Measurements from ENCODE around the gene COL4A1.

The COL4A1 gene

GRCh38 chr13:110154410-110154933 lies 152.5 kb downstream of the COL4A1 start:
- H3K36me3 ChIP-seq (ENCODE audit: control insufficient read depth, insufficient read depth, low read length), result peaks cover 33% of the 10 kb centered on the region
- H3K9ac ChIP-seq (ENCODE audit: low read depth, low read length), result no peak overlapping the region
- H3K27me3 ChIP-seq (ENCODE audit: control insufficient read depth, insufficient read depth, low read length), result no peaks in the 10 kb centered on the region
- H3K4me3 ChIP-seq (ENCODE audit: low read depth, low read length), result no peak overlapping the region
- no peak overlapping the region for H3K27ac ChIP-seq (ENCODE audit: low read depth, low read length)
- H3K9me3 ChIP-seq (ENCODE audit: control insufficient read depth, insufficient read depth, low read length), result no peaks in the 10 kb centered on the region
- no peaks in the 10 kb centered on the region for H3K4me1 ChIP-seq (ENCODE audit: control insufficient read depth, insufficient read depth, low read length)

DNA sequence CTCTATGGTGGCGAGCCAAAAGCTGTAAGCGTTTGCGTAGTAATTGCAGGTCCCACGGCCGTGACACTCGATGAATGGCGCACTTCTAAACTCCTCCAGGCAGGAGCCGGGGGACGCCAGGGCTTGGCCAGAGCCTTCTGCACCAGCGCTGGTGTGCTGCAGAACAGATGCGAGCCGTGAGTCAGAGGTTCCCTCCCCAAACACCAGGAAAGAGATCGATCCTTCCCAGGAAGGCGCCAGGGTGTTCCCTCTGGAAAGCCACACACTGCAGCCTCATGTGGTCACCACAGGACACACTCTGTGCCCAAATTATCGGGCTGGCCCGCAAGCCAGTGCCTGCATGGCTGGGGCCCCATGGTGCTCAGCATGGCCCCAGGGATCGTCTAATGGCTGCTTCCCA lies 154.6 kb downstream of the COL4A1 start:
- H3K4me1 ChIP-seq (ENCODE audit: control insufficient read depth, insufficient read depth, low read length), result no peaks in the 10 kb centered on the region
- peaks cover 32% of the 10 kb centered on the region for H3K36me3 ChIP-seq (ENCODE audit: control insufficient read depth, insufficient read depth, low read length)
- no peaks in the 10 kb centered on the region for H3K9me3 ChIP-seq (ENCODE audit: control insufficient read depth, insufficient read depth, low read length)
- no peaks in the 10 kb centered on the region for H3K27me3 ChIP-seq (ENCODE audit: control insufficient read depth, insufficient read depth, low read length)
- H3K4me3 ChIP-seq (ENCODE audit: low read depth, low read length), result no peak overlapping the region
- H3K27ac ChIP-seq (ENCODE audit: low read depth, low read length), result no peak overlapping the region
- H3K9ac ChIP-seq (ENCODE audit: low read depth, low read length), result no peak overlapping the region

DNA sequence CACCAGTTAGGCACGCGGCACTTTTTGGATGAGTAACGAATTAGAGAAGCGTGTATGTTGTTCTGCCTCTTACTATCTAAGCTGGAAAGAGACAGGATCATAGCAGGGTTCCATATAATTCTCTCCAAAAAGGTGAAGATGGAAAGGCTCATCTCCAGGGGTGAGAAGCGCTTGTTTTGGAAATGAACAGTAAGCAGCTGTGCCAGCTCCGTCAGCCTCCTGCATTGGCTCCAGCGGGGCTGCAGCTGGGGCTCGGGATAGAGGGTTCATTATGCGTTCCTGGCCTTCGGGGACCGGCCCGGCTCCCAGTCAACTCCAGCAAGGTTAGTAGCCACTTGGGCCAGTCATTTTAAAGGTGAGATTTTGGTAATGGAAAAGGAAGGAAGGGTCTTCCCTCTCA lies 155.5 kb downstream of the COL4A1 start:
- no peak overlapping the region for H3K4me3 ChIP-seq (ENCODE audit: low read depth, low read length)
- H3K36me3 ChIP-seq (ENCODE audit: control insufficient read depth, insufficient read depth, low read length), result peaks cover 26% of the 10 kb centered on the region
- H3K4me1 ChIP-seq (ENCODE audit: control insufficient read depth, insufficient read depth, low read length), result no peaks in the 10 kb centered on the region
- H3K9me3 ChIP-seq (ENCODE audit: control insufficient read depth, insufficient read depth, low read length), result no peaks in the 10 kb centered on the region
- no peaks in the 10 kb centered on the region for H3K27me3 ChIP-seq (ENCODE audit: control insufficient read depth, insufficient read depth, low read length)
- no peak overlapping the region for H3K9ac ChIP-seq (ENCODE audit: low read depth, low read length)
- no peak overlapping the region for H3K27ac ChIP-seq (ENCODE audit: low read depth, low read length)

DNA sequence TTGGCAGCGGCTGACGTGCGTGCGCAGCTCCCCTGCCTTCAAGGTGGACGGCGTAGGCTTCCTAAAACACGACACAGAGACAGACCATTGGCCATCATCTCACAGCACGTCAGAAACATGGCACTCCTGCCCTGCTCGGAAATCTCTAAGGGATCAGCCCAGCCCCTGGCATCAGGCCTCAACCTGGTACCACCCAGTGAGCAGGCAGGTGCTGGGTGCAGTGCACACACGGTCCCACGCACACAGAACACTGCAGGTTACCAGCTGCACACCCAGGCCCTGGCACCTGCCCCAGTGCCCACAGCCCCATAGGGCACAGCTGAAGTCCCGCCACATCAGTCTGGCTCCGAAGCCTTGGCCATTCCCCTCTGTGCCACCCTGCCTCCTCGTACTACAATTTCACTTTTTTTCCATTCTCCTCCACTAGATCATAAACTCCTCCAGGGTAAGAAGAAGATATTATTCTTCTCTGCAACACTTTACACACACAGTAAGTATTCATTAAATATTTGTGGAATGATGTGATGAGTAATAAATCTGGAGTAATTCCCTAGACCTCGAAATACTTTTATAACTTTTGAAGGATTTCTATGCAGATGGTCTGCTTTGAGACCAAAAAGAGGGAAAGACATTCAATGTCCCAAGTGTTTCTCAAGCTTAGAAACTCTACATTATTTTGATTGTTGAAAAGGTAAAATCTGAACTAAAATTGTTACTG lies 156.4 kb downstream of the COL4A1 start:
- Histone ChIP-seq H3K4me3 (ENCODE audit: low read depth, low read length) (no peak overlapping the region), H3K9ac (ENCODE audit: low read depth, low read length) (no peak overlapping the region), H3K27ac (ENCODE audit: low read depth, low read length) (no peak overlapping the region), H3K36me3 (ENCODE audit: control insufficient read depth, insufficient read depth, low read length) (peaks cover 24% of the 10 kb centered on the region), H3K9me3 (ENCODE audit: control insufficient read depth, insufficient read depth, low read length) (no peaks in the 10 kb centered on the region), H3K27me3 (ENCODE audit: control insufficient read depth, insufficient read depth, low read length) (no peaks in the 10 kb centered on the region), H3K4me1 (ENCODE audit: control insufficient read depth, insufficient read depth, low read length) (no peaks in the 10 kb centered on the region)

DNA sequence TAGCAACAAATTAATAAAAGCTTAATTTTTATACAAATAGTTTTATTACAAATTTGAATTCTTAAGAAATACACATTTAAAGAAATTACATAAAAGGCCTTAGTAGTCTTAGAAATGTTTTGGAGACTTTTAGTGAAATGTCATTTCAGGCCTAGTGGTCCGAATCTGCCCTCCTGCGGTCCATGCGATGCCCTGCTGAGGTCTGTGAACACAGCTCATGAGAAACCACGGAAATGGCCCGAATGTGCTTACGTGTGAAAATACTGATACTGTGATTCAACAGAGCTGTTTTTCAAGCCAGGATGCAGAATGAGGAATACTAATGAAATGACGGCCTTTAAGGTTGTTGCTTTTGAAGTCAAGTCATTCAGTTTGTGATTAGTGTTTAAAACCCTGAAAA lies 157.9 kb downstream of the COL4A1 start:
- Histone ChIP-seq H3K4me3 (ENCODE audit: low read depth, low read length) (no peak overlapping the region), H3K27me3 (ENCODE audit: control insufficient read depth, insufficient read depth, low read length) (no peaks in the 10 kb centered on the region), H3K9ac (ENCODE audit: low read depth, low read length) (no peak overlapping the region), H3K27ac (ENCODE audit: low read depth, low read length) (no peak overlapping the region), H3K9me3 (ENCODE audit: control insufficient read depth, insufficient read depth, low read length) (no peaks in the 10 kb centered on the region), H3K36me3 (ENCODE audit: control insufficient read depth, insufficient read depth, low read length) (peaks cover 24% of the 10 kb centered on the region), H3K4me1 (ENCODE audit: control insufficient read depth, insufficient read depth, low read length) (no peaks in the 10 kb centered on the region)

DNA sequence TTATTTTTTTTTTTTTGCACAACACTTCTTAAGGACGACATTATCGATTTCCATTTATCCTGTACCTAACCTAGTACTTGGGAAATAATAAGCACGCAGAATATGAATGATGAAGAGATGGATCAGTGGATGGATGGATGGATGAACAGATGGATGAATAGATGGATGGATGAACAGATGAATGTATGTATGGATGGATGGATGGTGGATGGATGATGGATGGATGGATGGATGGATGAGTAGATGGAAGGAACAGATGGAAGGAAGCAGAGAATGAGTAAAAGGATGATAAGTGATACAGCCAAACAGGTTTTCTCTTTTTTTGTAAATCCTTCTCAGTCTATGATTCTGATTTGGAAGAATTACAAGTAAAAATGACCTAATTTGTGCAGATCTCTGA lies 166.9 kb downstream of the COL4A1 start:
- H3K27ac ChIP-seq (ENCODE audit: low read depth, low read length), result no peak overlapping the region
- H3K4me1 ChIP-seq (ENCODE audit: control insufficient read depth, insufficient read depth, low read length), result peaks cover 31% of the 10 kb centered on the region
- H3K27me3 ChIP-seq (ENCODE audit: control insufficient read depth, insufficient read depth, low read length), result peaks cover 24% of the 10 kb centered on the region
- H3K36me3 ChIP-seq (ENCODE audit: control insufficient read depth, insufficient read depth, low read length), result no peaks in the 10 kb centered on the region
- no peaks in the 10 kb centered on the region for H3K9me3 ChIP-seq (ENCODE audit: control insufficient read depth, insufficient read depth, low read length)
- no peak overlapping the region for H3K9ac ChIP-seq (ENCODE audit: low read depth, low read length)
- no peak overlapping the region for H3K4me3 ChIP-seq (ENCODE audit: low read depth, low read length)

DNA sequence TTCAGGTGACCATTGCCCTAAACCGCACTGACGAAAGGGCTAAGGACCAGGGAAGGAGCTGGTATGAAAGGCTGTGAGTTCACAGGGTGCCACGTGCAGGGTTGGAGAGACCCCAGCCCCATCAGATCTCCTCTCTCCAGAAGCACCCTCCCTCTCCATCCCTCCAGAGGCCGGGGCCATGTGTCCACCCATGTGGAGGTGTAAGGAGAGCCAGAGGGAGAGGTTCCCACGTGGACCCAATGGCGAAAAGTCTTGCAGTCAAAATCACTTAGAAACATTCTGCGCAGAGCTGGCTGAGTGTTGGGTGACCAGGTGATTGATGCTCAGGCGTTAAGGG lies 168.3 kb downstream of the COL4A1 start:
- peaks cover 24% of the 10 kb centered on the region for H3K27me3 ChIP-seq (ENCODE audit: control insufficient read depth, insufficient read depth, low read length)
- no peaks in the 10 kb centered on the region for H3K9me3 ChIP-seq (ENCODE audit: control insufficient read depth, insufficient read depth, low read length)
- H3K4me1 ChIP-seq (ENCODE audit: control insufficient read depth, insufficient read depth, low read length), result peaks cover 40% of the 10 kb centered on the region
- peak overlapping the region; percentile 32 for H3K9ac ChIP-seq (ENCODE audit: low read depth, low read length)
- H3K4me3 ChIP-seq (ENCODE audit: low read depth, low read length), result peak overlapping the region; percentile 85
- H3K36me3 ChIP-seq (ENCODE audit: control insufficient read depth, insufficient read depth, low read length), result no peaks in the 10 kb centered on the region
- H3K27ac ChIP-seq (ENCODE audit: low read depth, low read length), result peak overlapping the region; percentile 82

GRCh38 chr13:110138010-110138699 lies 168.8 kb downstream of the COL4A1 start:
- Histone ChIP-seq H3K36me3 (ENCODE audit: control insufficient read depth, insufficient read depth, low read length) (no peaks in the 10 kb centered on the region), H3K4me1 (ENCODE audit: control insufficient read depth, insufficient read depth, low read length) (peaks cover 40% of the 10 kb centered on the region), H3K27ac (ENCODE audit: low read depth, low read length) (peak overlapping the region; percentile 82), H3K9me3 (ENCODE audit: control insufficient read depth, insufficient read depth, low read length) (no peaks in the 10 kb centered on the region), H3K9ac (ENCODE audit: low read depth, low read length) (peak overlapping the region; percentile 50), H3K27me3 (ENCODE audit: control insufficient read depth, insufficient read depth, low read length) (peaks cover 24% of the 10 kb centered on the region), H3K4me3 (ENCODE audit: low read depth, low read length) (peak overlapping the region; percentile 85)

DNA sequence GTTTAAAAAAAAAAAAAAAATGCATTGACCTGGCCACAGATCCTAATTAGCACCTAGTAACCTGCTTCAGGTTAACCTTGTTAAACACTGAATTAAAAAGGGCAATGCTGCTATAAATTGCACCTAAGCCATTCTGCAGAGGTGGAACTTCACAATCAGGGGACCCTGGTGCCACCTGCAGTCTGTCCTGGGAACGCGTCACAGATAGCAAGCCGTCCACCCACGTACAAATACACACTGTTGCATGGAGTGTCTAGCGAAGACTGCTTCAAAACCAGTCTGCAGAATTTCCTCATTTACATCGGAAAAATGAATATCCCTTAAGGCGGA lies 169.3 kb downstream of the COL4A1 start:
- Histone ChIP-seq H3K27ac (ENCODE audit: low read depth, low read length) (peak overlapping the region; percentile 82), H3K27me3 (ENCODE audit: control insufficient read depth, insufficient read depth, low read length) (peaks cover 24% of the 10 kb centered on the region), H3K36me3 (ENCODE audit: control insufficient read depth, insufficient read depth, low read length) (no peaks in the 10 kb centered on the region), H3K4me3 (ENCODE audit: low read depth, low read length) (peak overlapping the region; percentile 85), H3K9me3 (ENCODE audit: control insufficient read depth, insufficient read depth, low read length) (no peaks in the 10 kb centered on the region), H3K4me1 (ENCODE audit: control insufficient read depth, insufficient read depth, low read length) (peaks cover 44% of the 10 kb centered on the region), H3K9ac (ENCODE audit: low read depth, low read length) (peak overlapping the region; percentile 30; the same call in 1 of the 2 replicates)

DNA sequence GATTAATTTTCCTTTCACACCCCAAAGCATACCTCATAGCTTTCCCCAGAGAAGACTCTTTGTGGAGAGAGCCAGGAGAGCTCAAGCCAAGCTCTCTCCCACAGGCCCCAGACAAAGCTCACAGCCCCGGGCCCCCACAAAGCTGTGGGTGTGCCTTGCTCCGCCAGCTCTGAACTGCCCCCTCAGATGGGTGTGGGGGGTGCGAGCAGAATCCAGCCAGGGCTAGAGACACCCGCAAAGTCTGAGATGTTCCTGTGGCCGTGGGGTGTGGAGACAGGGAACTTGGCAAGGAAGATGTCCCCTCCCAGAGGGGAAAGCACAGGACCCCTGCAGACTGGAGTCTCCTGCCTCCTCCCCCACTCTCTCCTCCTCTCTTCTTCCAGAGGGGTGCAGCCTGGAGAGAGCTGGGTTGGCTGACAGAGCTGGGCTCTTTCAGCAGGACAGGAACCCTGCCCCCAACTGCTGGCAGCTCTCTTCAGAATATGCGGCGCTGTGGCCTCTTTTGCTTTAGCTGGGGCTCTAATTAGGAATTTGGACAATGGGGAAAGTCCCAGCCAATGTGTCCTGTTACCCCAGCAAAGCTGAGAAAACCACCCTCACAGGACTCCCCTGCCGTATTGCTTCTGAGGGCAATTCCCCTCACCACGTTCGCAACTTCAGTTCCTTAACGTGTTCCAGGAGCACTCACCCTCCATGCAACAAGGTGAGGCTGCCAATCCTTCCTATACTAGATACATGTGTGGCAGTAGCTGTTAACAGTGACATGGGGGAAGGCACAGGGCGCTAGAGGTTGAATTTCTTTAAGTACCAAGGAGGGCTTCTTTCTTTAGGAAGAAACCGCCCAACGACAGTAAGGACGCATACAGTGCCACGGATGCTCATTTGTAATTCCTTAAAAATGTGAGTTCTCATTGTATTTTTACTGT lies 170.0 kb downstream of the COL4A1 start:
- H3K9me3 ChIP-seq (ENCODE audit: control insufficient read depth, insufficient read depth, low read length), result no peaks in the 10 kb centered on the region
- 0 out of 2 replicates have a peak overlapping the region, but pooled peaks have one; percentile 6 for H3K9ac ChIP-seq (ENCODE audit: low read depth, low read length)
- H3K4me3 ChIP-seq (ENCODE audit: low read depth, low read length), result peak overlapping the region; percentile 85
- H3K36me3 ChIP-seq (ENCODE audit: control insufficient read depth, insufficient read depth, low read length), result no peaks in the 10 kb centered on the region
- peak overlapping the region; percentile 72 for H3K27ac ChIP-seq (ENCODE audit: low read depth, low read length)
- peaks cover 49% of the 10 kb centered on the region for H3K4me1 ChIP-seq (ENCODE audit: control insufficient read depth, insufficient read depth, low read length)
- peaks cover 24% of the 10 kb centered on the region for H3K27me3 ChIP-seq (ENCODE audit: control insufficient read depth, insufficient read depth, low read length)
